ENCODE measurements around the gene SCGB3A2. TPM values are rescaled to one million over a fixed set of nuclear protein-coding genes. Genes with fewer than 3 reads are reported as not detected.

The SCGB3A2 gene
- polyA plus RNA-seq, 1 experiment, result not detected

GRCh38 chr5:147906326-147907095 lies 28.0 kb downstream of the SCGB3A2 start, which contains the start of gene C5orf46:
Gene C5orf46, minus strand, starts transcription at chr5:147906538. Its CDS starts 37 bp downstream, at chr5:147906501.
- POLR2A ChIA-PET, result no interaction called here
- no peak within 1 kb of the TSS for H3K4me3 ChIP-seq (ENCODE audit: low read depth, low read length)
- CTCF ChIA-PET, result interaction anchor here (1.5 kb wide), 1 partner anchor 28 kb away, joined by 3 read pairs; no protein-coding TSS in a partner anchor
- no peaks in the 10 kb centered on the region for H3K27me3 ChIP-seq (ENCODE audit: control insufficient read depth, insufficient read depth, low read length)
- no peak for TF ChIP-seq CTCF (IDR thresholded peaks at IDR 0.05; ENCODE audit: insufficient read depth, low read depth, low read length)
- no peak for DNase-seq (ENCODE audit: low read depth)
- no peaks in the 10 kb centered on the region for H3K36me3 ChIP-seq (ENCODE audit: control insufficient read depth, insufficient read depth, low read length)

GRCh38 chr5:147911427-147911826 lies 32.9 kb downstream of the SCGB3A2 start:
- no peaks in the 10 kb centered on the region for H3K36me3 ChIP-seq (ENCODE audit: control insufficient read depth, insufficient read depth, low read length)
- no peaks in the 10 kb centered on the region for H3K27me3 ChIP-seq (ENCODE audit: control insufficient read depth, insufficient read depth, low read length)
- ChIA-PET POLR2A (no interaction called here), CTCF (interaction anchor here (0.8 kb wide), 1 partner anchor 23 kb away, joined by 3 read pairs; no protein-coding TSS in a partner anchor)
- no peak overlapping the region for H3K4me3 ChIP-seq (ENCODE audit: low read depth, low read length)
- no peak for TF ChIP-seq CTCF (IDR thresholded peaks at IDR 0.05; ENCODE audit: insufficient read depth, low read depth, low read length)
- DNase-seq (ENCODE audit: low read depth), result no peak

GRCh38 chr5:147912011-147912410 lies 33.5 kb downstream of the SCGB3A2 start:
- Histone ChIP-seq H3K4me3 (ENCODE audit: low read depth, low read length) (no peak overlapping the region), H3K36me3 (ENCODE audit: control insufficient read depth, insufficient read depth, low read length) (no peaks in the 10 kb centered on the region), H3K27me3 (ENCODE audit: control insufficient read depth, insufficient read depth, low read length) (no peaks in the 10 kb centered on the region)
- POLR2A ChIA-PET, result no interaction called here
- no peak for DNase-seq (ENCODE audit: low read depth)
- CTCF ChIA-PET, result interaction anchor here (0.8 kb wide), 1 partner anchor 22 kb away, joined by 3 read pairs; no protein-coding TSS in a partner anchor
- TF ChIP-seq CTCF (IDR thresholded peaks at IDR 0.05; ENCODE audit: insufficient read depth, low read depth, low read length), result no peak

- TF ChIP-seq CTCF (IDR thresholded peaks at IDR 0.05; ENCODE audit: insufficient read depth, low read depth, low read length), result no peak
- ChIA-PET POLR2A (no interaction called here), CTCF (no interaction called here)
- no peaks in the 10 kb centered on the region for H3K27me3 ChIP-seq (ENCODE audit: control insufficient read depth, insufficient read depth, low read length)
- H3K4me3 ChIP-seq (ENCODE audit: low read depth, low read length), result no peak overlapping the region
- DNase-seq (ENCODE audit: low read depth), result no peak
- H3K36me3 ChIP-seq (ENCODE audit: control insufficient read depth, insufficient read depth, low read length), result no peaks in the 10 kb centered on the region
Measured at GRCh38 chr5:147913786-147914185, 35.3 kb downstream of the SCGB3A2 start.

GRCh38 chr5:147918101-147918685 lies 39.7 kb downstream of the SCGB3A2 start:
- DNase-seq (ENCODE audit: low read depth), result no peak
- Histone ChIP-seq H3K4me3 (ENCODE audit: low read depth, low read length) (no peak overlapping the region), H3K36me3 (ENCODE audit: control insufficient read depth, insufficient read depth, low read length) (no peaks in the 10 kb centered on the region), H3K27me3 (ENCODE audit: control insufficient read depth, insufficient read depth, low read length) (no peaks in the 10 kb centered on the region)
- CTCF ChIA-PET, result interaction anchor here (1.4 to 1.5 kb wide), 2 partner anchors 13 to 17 kb away, joined by 3 to 7 read pairs; no protein-coding TSS in a partner anchor
- POLR2A ChIA-PET, result no interaction called here
- TF ChIP-seq CTCF (IDR thresholded peaks at IDR 0.05; ENCODE audit: insufficient read depth, low read depth, low read length), result no peak
